Measurements from ENCODE around the gene ZNF444. TPM values are rescaled to one million over a fixed set of nuclear protein-coding genes. Genes with fewer than 3 reads are reported as not detected.

ZNF444 gene
- total and polyA plus RNA-seq, 9 of the 15 experiments (the other 6 are each of a cell fraction or from before 2014, with no cell fraction given): 0.39 to 40.0 (median 6.9) TPM

DNA sequence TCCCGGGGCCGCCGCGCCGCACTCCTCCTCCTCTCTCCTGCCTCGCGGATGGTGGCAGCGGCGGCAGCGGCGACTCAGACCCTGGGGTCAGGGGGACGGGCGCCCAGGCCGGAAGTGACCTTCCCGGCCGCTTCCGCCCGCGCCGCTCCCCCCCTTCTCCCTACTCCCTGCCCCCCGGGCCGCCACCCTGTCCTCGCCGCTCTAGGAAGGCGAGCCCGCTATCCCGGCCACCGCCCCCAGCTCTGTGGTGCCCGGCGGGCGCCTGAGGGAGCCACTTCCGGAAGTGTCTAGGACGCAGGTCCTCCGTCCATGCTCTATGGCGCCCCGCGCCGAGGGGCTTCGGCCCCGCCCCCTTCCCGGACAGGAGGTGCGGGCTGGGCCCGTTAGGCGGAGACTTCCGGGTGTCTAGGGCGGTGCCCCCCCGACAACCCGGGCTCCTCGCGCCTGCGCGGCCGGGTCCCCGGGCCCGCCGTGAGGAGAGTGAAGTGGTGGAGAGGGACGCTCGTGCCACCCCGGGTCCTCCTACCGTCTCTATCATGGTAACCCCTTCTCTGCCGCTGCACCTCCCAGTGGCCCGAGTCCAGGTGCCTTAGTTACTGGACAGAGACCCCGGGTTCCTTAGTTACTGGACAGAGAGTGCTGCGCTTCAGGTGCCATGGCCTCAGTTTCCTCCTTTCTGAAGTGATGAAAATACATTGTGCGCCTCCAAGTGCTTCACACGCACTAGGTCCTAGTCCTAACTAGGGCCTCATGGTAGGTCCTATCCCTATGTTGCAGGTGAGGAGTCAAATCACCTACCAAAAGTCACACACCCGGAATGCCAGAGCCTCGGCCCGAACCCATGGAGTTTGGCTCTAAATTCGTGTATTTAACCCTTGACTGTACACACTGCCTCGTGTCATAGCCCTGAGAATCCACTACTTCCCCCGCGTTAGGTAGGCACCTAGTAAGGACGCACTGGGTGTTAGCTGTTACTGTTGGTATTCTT lies 19.6 kb upstream of the ZNF444 start, which contains the start of gene ZNF787 (continued):
- TF ChIP-seq RBBP5 (IDR thresholded peaks at IDR 0.05; ENCODE audit: borderline replicate concordance, insufficient read depth, low read length, poor library complexity, severe bottlenecking): peak; percentile 37
- TF ChIP-seq ZBTB7A (IDR thresholded peaks at IDR 0.05; ENCODE audit: borderline replicate concordance, control insufficient read depth, low read depth, low read length): peak; percentile 92
- TF ChIP-seq, protein P1, sequence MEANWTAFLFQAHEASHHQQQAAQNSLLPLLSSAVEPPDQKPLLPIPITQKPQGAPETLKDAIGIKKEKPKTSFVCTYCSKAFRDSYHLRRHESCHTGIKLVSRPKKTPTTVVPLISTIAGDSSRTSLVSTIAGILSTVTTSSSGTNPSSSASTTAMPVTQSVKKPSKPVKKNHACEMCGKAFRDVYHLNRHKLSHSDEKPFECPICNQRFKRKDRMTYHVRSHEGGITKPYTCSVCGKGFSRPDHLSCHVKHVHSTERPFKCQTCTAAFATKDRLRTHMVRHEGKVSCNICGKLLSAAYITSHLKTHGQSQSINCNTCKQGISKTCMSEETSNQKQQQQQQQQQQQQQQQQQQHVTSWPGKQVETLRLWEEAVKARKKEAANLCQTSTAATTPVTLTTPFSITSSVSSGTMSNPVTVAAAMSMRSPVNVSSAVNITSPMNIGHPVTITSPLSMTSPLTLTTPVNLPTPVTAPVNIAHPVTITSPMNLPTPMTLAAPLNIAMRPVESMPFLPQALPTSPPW (CRISPR knock-in tag; IDR thresholded peaks at IDR 0.05): peak; percentile 97
- TF ChIP-seq, protein P2, sequence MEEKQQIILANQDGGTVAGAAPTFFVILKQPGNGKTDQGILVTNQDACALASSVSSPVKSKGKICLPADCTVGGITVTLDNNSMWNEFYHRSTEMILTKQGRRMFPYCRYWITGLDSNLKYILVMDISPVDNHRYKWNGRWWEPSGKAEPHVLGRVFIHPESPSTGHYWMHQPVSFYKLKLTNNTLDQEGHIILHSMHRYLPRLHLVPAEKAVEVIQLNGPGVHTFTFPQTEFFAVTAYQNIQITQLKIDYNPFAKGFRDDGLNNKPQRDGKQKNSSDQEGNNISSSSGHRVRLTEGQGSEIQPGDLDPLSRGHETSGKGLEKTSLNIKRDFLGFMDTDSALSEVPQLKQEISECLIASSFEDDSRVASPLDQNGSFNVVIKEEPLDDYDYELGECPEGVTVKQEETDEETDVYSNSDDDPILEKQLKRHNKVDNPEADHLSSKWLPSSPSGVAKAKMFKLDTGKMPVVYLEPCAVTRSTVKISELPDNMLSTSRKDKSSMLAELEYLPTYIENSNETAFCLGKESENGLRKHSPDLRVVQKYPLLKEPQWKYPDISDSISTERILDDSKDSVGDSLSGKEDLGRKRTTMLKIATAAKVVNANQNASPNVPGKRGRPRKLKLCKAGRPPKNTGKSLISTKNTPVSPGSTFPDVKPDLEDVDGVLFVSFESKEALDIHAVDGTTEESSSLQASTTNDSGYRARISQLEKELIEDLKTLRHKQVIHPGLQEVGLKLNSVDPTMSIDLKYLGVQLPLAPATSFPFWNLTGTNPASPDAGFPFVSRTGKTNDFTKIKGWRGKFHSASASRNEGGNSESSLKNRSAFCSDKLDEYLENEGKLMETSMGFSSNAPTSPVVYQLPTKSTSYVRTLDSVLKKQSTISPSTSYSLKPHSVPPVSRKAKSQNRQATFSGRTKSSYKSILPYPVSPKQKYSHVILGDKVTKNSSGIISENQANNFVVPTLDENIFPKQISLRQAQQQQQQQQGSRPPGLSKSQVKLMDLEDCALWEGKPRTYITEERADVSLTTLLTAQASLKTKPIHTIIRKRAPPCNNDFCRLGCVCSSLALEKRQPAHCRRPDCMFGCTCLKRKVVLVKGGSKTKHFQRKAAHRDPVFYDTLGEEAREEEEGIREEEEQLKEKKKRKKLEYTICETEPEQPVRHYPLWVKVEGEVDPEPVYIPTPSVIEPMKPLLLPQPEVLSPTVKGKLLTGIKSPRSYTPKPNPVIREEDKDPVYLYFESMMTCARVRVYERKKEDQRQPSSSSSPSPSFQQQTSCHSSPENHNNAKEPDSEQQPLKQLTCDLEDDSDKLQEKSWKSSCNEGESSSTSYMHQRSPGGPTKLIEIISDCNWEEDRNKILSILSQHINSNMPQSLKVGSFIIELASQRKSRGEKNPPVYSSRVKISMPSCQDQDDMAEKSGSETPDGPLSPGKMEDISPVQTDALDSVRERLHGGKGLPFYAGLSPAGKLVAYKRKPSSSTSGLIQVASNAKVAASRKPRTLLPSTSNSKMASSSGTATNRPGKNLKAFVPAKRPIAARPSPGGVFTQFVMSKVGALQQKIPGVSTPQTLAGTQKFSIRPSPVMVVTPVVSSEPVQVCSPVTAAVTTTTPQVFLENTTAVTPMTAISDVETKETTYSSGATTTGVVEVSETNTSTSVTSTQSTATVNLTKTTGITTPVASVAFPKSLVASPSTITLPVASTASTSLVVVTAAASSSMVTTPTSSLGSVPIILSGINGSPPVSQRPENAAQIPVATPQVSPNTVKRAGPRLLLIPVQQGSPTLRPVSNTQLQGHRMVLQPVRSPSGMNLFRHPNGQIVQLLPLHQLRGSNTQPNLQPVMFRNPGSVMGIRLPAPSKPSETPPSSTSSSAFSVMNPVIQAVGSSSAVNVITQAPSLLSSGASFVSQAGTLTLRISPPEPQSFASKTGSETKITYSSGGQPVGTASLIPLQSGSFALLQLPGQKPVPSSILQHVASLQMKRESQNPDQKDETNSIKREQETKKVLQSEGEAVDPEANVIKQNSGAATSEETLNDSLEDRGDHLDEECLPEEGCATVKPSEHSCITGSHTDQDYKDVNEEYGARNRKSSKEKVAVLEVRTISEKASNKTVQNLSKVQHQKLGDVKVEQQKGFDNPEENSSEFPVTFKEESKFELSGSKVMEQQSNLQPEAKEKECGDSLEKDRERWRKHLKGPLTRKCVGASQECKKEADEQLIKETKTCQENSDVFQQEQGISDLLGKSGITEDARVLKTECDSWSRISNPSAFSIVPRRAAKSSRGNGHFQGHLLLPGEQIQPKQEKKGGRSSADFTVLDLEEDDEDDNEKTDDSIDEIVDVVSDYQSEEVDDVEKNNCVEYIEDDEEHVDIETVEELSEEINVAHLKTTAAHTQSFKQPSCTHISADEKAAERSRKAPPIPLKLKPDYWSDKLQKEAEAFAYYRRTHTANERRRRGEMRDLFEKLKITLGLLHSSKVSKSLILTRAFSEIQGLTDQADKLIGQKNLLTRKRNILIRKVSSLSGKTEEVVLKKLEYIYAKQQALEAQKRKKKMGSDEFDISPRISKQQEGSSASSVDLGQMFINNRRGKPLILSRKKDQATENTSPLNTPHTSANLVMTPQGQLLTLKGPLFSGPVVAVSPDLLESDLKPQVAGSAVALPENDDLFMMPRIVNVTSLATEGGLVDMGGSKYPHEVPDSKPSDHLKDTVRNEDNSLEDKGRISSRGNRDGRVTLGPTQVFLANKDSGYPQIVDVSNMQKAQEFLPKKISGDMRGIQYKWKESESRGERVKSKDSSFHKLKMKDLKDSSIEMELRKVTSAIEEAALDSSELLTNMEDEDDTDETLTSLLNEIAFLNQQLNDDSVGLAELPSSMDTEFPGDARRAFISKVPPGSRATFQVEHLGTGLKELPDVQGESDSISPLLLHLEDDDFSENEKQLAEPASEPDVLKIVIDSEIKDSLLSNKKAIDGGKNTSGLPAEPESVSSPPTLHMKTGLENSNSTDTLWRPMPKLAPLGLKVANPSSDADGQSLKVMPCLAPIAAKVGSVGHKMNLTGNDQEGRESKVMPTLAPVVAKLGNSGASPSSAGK (IDR thresholded peaks at IDR 0.05): peak; percentile 14; the same call in 1 of the 2 replicates
- TF ChIP-seq CREB1 (IDR thresholded peaks at IDR 0.05): peak; percentile 30
- TF ChIP-seq CREB1 (CRISPR knock-in tag; IDR thresholded peaks at IDR 0.05): peak; percentile 40; the same call in 1 of the 2 replicates
- TF ChIP-seq EGR1 (conservative IDR thresholded peaks at IDR 0.05): peak; percentile 55
- no peak for TF ChIP-seq EWSR1 (IDR thresholded peaks at IDR 0.05; ENCODE audit: borderline replicate concordance, low read depth, partially characterized antibody)
- peak in 2 of 3 experiments; percentile 35 to 72 for TF ChIP-seq YY1 (IDR thresholded peaks at IDR 0.05; ENCODE audit: borderline replicate concordance in 1 of 3, control insufficient read depth in 1 of 3, extremely low read depth in 1 of 3, insufficient read depth in 3 of 3, insufficient read length in 1 of 3, insufficient replicate concordance in 2 of 3, low read depth in 1 of 3, low read length in 2 of 3)
- peak in 1 of 2 experiments; percentile 11; a peak in 2 of 4 replicates for TF ChIP-seq ETV6 (IDR thresholded peaks at IDR 0.05; ENCODE audit: borderline replicate concordance in 1 of 2, low read depth in 2 of 2, low read length in 1 of 2)
- TF ChIP-seq ETV6 (CRISPR knock-in tag; IDR thresholded peaks at IDR 0.05; ENCODE audit: borderline replicate concordance): no peak
- no peak for TF ChIP-seq FOXP1 (CRISPR knock-in tag; IDR thresholded peaks at IDR 0.05)
